OCI-LY3 (cell line): ENCODE measurements around the gene KHSRP.

ENCODE experiments used
- EZH2phosphoT487 ChIP-seq: fragments of 200-600 bp; shearing (Covaris generic); IDR thresholded peaks from 2 replicates; pipeline ENCODE4 v1.6.1; 2018; ENCODE audit warnings: antibody characterized with exemption, mixed run types, low read depth
- TF ChIP-seq, protein P1 (sequence below): fragments of 200-600, 300-600 bp; sonication (generic); IDR thresholded peaks from 2 replicates; pipeline ENCODE4 v1.5.1; 2014; ENCODE audit warnings: antibody characterized with exemption, low read length, low read depth

DNA sequence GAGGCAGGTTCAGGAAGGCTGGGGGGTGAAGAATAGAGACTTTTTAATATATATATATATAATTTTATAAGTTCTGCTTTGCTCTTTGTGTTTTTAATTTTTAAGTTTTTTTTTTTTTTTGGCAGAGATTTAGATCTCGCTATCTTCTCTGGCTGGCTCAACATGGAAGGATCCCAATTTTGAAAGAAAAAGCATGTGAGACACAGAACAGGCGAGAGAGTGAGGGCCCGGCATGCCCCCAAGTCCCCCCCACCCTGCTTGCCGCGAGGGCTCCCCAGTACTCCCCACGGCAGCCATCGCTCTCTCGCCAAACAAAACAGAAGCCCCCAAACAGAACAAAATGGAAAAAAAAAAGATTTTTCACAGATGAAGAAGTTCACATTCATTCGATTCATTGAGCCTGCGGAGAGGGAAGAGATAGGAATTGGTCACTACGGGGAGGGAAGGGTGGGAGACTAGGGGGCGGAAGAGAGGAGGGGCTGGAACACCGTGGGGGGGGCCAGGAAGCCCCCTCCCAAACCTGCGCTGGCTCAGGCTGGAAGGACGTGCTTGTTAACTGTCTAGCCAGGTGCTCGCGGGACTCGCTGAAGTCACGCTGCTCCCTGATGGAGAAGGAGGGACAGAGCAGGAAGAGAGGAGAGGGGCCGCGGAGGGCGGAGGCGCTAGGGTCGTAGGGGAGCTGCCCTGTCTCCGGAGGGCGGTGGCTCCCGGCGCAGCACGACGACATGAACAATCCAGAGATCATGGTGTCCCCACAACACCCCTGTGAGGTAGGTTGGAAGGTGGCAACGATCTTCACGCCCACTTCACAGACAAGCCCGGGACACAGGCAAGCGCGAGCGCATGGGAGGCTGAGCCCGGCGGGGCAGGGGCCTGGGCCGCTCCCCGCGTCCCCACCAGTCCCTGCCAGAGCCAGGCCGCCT lies 10.6 kb downstream of the KHSRP start:
- TF ChIP-seq, protein P1, sequence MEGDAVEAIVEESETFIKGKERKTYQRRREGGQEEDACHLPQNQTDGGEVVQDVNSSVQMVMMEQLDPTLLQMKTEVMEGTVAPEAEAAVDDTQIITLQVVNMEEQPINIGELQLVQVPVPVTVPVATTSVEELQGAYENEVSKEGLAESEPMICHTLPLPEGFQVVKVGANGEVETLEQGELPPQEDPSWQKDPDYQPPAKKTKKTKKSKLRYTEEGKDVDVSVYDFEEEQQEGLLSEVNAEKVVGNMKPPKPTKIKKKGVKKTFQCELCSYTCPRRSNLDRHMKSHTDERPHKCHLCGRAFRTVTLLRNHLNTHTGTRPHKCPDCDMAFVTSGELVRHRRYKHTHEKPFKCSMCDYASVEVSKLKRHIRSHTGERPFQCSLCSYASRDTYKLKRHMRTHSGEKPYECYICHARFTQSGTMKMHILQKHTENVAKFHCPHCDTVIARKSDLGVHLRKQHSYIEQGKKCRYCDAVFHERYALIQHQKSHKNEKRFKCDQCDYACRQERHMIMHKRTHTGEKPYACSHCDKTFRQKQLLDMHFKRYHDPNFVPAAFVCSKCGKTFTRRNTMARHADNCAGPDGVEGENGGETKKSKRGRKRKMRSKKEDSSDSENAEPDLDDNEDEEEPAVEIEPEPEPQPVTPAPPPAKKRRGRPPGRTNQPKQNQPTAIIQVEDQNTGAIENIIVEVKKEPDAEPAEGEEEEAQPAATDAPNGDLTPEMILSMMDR, result no peak
- no peak for TF ChIP-seq EZH2phosphoT487
